Sigmoid colon (tissue), 3 donors: Measurements from ENCODE around the gene PRDM16.

ENCODE experiments used
- CTCF ChIP-seq, 4 experiments: fragments of 450-650 bp in 3 of 4; fragments of 200-600 bp in 1 of 4; IDR thresholded peaks; one replicate each; pipeline ENCODE4 v1.5.1; 2016 to 2019; ENCODE audit warnings: antibody characterized with exemption in 4 of 4, mild to moderate bottlenecking in 3 of 4, moderate library complexity in 2 of 4
- POLR2A ChIP-seq, 2 donors: fragments of 450-650 bp; IDR thresholded peaks; one replicate each; pipeline ENCODE4 v1.6.1; 2016; ENCODE audit warnings: antibody characterized with exemption in 2 of 2, mild to moderate bottlenecking in 2 of 2, moderate library complexity in 2 of 2

- TF ChIP-seq POLR2A (IDR thresholded peaks at IDR 0.05) (no peak), CTCF (IDR thresholded peaks at IDR 0.05) (no peak)
These were observed 16.5 kb upstream of the PRDM16 start for GRCh38 chr1:3052501-3052900.
